Astrocyte (in vitro differentiated cells and primary cell): ENCODE results near the gene FAM222A. TPM values are rescaled to one million over a fixed set of nuclear protein-coding genes. Genes with fewer than 3 reads are reported as not detected.
A peak's percentile ranks its signal among the peaks of the same experiment; 100 is the strongest.

Source experiments
- DNase-seq: peaks from one replicate; pipeline ENCODE4 v3.0.0-alpha.2; 2010; ENCODE audit warnings: low read depth
- FAIRE-seq: peaks from 2 replicates; lab custom pipeline; 2011; peaks lifted over from hg19 to GRCh38; lab: Jason Lieb, UNC
- H2AFZ ChIP-seq: 2 replicates; pipeline ENCODE4 v1.6.0; 2012; ENCODE audit warnings: low read depth, low read length, inconsistent platforms
- H3K27ac ChIP-seq: 2 replicates; pipeline ENCODE4 v1.5.1; 2011; ENCODE audit warnings: low read depth, low read length, inconsistent platforms
- H3K27me3 ChIP-seq: 2 replicates; pipeline ENCODE4 v1.6.0; 2011; ENCODE audit warnings: low read length, inconsistent platforms; ENCODE audit not compliant: insufficient read depth
- H3K36me3 ChIP-seq: 2 replicates; pipeline ENCODE4 v1.5.1; 2011; ENCODE audit warnings: low read length, inconsistent platforms; ENCODE audit not compliant: insufficient read depth
- H3K4me1 ChIP-seq: 2 replicates; pipeline ENCODE4 v1.5.1; 2011; ENCODE audit warnings: low read length, inconsistent platforms; ENCODE audit not compliant: insufficient read depth
- H3K4me2 ChIP-seq: 2 replicates; pipeline ENCODE4 v1.6.0; 2012; ENCODE audit warnings: low read length, inconsistent platforms
- H3K4me3 ChIP-seq: 2 replicates; pipeline ENCODE4 v1.5.1; 2011; ENCODE audit warnings: low read depth, mild to moderate bottlenecking, low read length, inconsistent platforms; ENCODE audit not compliant: insufficient read depth
- H3K79me2 ChIP-seq: 2 replicates; pipeline ENCODE4 v1.6.0; 2012; ENCODE audit warnings: mild to moderate bottlenecking, low read length, inconsistent platforms; ENCODE audit not compliant: insufficient read depth
- H3K9ac ChIP-seq: 2 replicates; pipeline ENCODE4 v1.6.0; 2012; ENCODE audit warnings: mild to moderate bottlenecking, low read length, inconsistent platforms
- H3K9me3 ChIP-seq: 2 replicates; pipeline ENCODE4 v1.5.1; 2012; ENCODE audit warnings: low read depth, mild to moderate bottlenecking, low read length, inconsistent platforms; ENCODE audit not compliant: insufficient read depth
- H4K20me1 ChIP-seq: 2 replicates; pipeline ENCODE4 v1.6.0; 2012; ENCODE audit warnings: low read length, inconsistent platforms; ENCODE audit not compliant: insufficient read depth
- H3K27ac Mint-ChIP-seq: one replicate; pipeline ENCODE4 v1.8.0; 2021; ENCODE audit warnings: mild to moderate bottlenecking, mixed read lengths; ENCODE audit not compliant: unreplicated experiment
- H3K27me3 Mint-ChIP-seq: one replicate; pipeline ENCODE4 v1.8.0; 2021; ENCODE audit warnings: low read depth, mixed read lengths; ENCODE audit not compliant: unreplicated experiment
- H3K36me3 Mint-ChIP-seq: one replicate; pipeline ENCODE4 v1.8.0; 2021; ENCODE audit warnings: low read depth, mixed read lengths; ENCODE audit not compliant: unreplicated experiment
- H3K4me1 Mint-ChIP-seq: one replicate; pipeline ENCODE4 v1.8.0; 2021; ENCODE audit warnings: low read depth, mixed read lengths; ENCODE audit not compliant: unreplicated experiment
- H3K4me3 Mint-ChIP-seq: one replicate; pipeline ENCODE4 v1.8.0; 2021; ENCODE audit warnings: mild to moderate bottlenecking, moderate library complexity, mixed read lengths; ENCODE audit not compliant: unreplicated experiment
- H3K9me3 Mint-ChIP-seq: one replicate; pipeline ENCODE4 v1.8.0; 2021; ENCODE audit warnings: mild to moderate bottlenecking, mixed read lengths; ENCODE audit not compliant: unreplicated experiment
- EZH2 ChIP-seq: IDR thresholded peaks from 2 replicates; pipeline ENCODE4 v1.6.1; 2012; ENCODE audit warnings: mild to moderate bottlenecking, low read length, inconsistent platforms; ENCODE audit not compliant: insufficient read depth
- total RNA-seq: library from RNA; stranded (reverse); gene quantifications from 2 replicates; pipeline ENCODE4 v1.2.1, GENCODE V29; 2021
- TF ChIP-seq, protein P1 (sequence below): IDR thresholded peaks from 2 replicates; pipeline ENCODE4 v1.5.1; 2011; ENCODE audit warnings: low read depth, mild to moderate bottlenecking, inconsistent platforms, low read length, moderate library complexity; ENCODE audit not compliant: insufficient read depth

Gene FAM222A
- total RNA-seq, 1 donor from 2014 or later, result 1.2 TPM

GRCh38 chr12:109716512-109717389 is 3.1 kb downstream of the FAM222A start:
- no peak overlapping the region for H3K4me3 Mint-ChIP-seq
- Histone ChIP-seq H3K4me3 (no peak overlapping the region), H4K20me1 (peaks cover 40% of the 10 kb centered on the region), H3K27me3 (peaks cover 57% of the 10 kb centered on the region), H3K9me3 (no peaks in the 10 kb centered on the region), H2AFZ (no peak overlapping the region), H3K9ac (no peak overlapping the region), H3K4me1 (no peaks in the 10 kb centered on the region), H3K27ac (no peak overlapping the region), H3K4me2 (no peak overlapping the region), H3K36me3 (no peaks in the 10 kb centered on the region), H3K79me2 (no peaks in the 10 kb centered on the region)
- no peaks in the 10 kb centered on the region for H3K36me3 Mint-ChIP-seq
- FAIRE-seq (no peak), DNase-seq (no peak)
- peak; percentile 25 for TF ChIP-seq EZH2
- TF ChIP-seq, protein P1, sequence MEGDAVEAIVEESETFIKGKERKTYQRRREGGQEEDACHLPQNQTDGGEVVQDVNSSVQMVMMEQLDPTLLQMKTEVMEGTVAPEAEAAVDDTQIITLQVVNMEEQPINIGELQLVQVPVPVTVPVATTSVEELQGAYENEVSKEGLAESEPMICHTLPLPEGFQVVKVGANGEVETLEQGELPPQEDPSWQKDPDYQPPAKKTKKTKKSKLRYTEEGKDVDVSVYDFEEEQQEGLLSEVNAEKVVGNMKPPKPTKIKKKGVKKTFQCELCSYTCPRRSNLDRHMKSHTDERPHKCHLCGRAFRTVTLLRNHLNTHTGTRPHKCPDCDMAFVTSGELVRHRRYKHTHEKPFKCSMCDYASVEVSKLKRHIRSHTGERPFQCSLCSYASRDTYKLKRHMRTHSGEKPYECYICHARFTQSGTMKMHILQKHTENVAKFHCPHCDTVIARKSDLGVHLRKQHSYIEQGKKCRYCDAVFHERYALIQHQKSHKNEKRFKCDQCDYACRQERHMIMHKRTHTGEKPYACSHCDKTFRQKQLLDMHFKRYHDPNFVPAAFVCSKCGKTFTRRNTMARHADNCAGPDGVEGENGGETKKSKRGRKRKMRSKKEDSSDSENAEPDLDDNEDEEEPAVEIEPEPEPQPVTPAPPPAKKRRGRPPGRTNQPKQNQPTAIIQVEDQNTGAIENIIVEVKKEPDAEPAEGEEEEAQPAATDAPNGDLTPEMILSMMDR, result no peak
- peaks cover 36% of the 10 kb centered on the region for H3K27me3 Mint-ChIP-seq
- peaks cover 2% of the 10 kb centered on the region for H3K4me1 Mint-ChIP-seq
- H3K27ac Mint-ChIP-seq, result no peak overlapping the region
- no peaks in the 10 kb centered on the region for H3K9me3 Mint-ChIP-seq

DNA sequence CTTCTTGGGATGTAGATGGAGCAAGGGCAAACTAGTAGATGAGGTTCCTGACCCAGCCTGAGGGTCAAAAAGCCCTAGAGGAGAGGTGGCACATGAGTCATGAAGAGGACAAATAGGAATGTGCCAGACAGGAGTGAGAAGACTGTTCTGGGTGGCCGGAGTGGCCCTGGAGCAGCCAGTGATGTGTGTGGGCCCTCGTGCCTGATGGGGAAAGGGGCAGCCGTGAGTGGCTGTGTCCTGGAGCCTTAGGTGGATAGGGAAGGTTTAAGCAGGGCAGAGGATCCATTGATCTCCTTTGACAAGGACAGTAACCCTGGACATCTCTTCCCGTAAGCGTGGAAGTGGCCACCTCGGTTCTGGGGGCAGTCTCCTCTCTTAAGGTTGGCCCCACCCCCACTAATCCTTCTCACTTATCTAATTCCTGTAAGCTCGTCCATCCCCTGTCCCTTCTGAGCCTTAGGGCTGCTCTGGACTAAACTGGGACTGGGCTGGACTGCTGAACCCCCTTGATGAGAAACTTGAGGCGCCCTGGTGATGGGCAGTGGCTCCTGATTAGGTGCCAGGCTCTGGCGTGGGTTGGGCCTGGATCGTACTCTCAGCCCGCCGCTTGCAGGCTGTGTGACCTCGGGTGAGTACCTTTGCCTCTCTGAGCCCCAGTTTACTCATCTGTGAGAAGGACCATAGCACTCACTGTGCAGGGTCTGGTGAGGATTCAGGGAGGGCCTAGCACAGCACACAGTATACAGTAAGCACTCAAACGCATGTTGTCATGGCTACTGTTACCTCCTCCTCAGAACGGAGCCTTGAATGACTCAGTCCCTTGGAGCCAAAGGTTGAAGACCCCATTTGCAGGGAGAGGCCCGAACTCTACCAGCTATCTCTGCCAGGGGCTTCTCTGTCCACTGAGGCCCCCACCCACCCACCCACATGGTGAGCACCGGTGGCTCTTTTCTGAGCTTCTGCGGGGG is 4.0 kb downstream of the FAM222A start:
- FAIRE-seq, result no peak
- DNase-seq, result no peak
- Mint-ChIP-seq H3K4me3 (no peak overlapping the region), H3K36me3 (no peaks in the 10 kb centered on the region), H3K4me1 (peaks cover 2% of the 10 kb centered on the region), H3K27me3 (peaks cover 45% of the 10 kb centered on the region), H3K27ac (no peak overlapping the region), H3K9me3 (no peaks in the 10 kb centered on the region)
- Histone ChIP-seq H3K4me2 (no peak overlapping the region), H3K4me3 (no peak overlapping the region), H3K79me2 (no peaks in the 10 kb centered on the region), H3K27ac (no peak overlapping the region), H2AFZ (no peak overlapping the region), H3K4me1 (no peaks in the 10 kb centered on the region), H3K9me3 (no peaks in the 10 kb centered on the region), H4K20me1 (peaks cover 40% of the 10 kb centered on the region), H3K27me3 (peaks cover 54% of the 10 kb centered on the region), H3K36me3 (no peaks in the 10 kb centered on the region), H3K9ac (no peak overlapping the region)
- TF ChIP-seq, protein P1, result no peak
- TF ChIP-seq EZH2, result no peak
